MM.1S (cell line): ENCODE data around the gene EMP1.
"Not testable (repeated sequence)": the region's sequence is repeated elsewhere in the genome, so short reads cannot be mapped to it uniquely, and the experiment has no call there.

ENCODE experiments used
- EZH2 ChIP-seq: fragments of 300-600 bp; sonication (generic); optimal IDR thresholded peaks from 2 replicates; pipeline ENCODE3; 2017; ENCODE audit warnings: low read depth, mild to moderate bottlenecking, antibody characterized with exemption, low read length, mixed read lengths
- TF ChIP-seq, protein P1 (sequence below): fragments of 300-600 bp; sonication (generic); IDR thresholded peaks from 2 replicates; pipeline ENCODE4 v1.5.1; 2016; ENCODE audit warnings: antibody characterized with exemption, low read length, mixed read lengths

DNA sequence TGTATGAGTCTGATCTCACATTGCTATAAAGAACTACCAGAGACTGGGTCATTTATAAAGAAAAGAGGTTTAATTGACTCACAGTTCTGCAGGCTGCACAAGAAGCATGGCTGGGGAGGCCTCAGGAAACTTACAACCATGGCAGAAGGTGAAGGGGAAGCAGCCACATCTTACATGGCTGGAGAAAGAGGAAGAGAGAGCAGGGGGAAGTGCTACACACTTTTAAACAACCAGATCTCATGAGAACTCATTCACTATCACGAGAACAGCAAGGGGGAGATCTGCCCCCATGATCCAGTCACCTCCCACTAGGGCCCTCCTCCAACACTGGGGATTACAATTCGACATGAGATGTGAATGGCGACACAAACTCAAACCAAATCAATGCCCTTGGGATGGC lies 71.3 kb downstream of the EMP1 start:
- TF ChIP-seq, protein P1, sequence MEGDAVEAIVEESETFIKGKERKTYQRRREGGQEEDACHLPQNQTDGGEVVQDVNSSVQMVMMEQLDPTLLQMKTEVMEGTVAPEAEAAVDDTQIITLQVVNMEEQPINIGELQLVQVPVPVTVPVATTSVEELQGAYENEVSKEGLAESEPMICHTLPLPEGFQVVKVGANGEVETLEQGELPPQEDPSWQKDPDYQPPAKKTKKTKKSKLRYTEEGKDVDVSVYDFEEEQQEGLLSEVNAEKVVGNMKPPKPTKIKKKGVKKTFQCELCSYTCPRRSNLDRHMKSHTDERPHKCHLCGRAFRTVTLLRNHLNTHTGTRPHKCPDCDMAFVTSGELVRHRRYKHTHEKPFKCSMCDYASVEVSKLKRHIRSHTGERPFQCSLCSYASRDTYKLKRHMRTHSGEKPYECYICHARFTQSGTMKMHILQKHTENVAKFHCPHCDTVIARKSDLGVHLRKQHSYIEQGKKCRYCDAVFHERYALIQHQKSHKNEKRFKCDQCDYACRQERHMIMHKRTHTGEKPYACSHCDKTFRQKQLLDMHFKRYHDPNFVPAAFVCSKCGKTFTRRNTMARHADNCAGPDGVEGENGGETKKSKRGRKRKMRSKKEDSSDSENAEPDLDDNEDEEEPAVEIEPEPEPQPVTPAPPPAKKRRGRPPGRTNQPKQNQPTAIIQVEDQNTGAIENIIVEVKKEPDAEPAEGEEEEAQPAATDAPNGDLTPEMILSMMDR: not testable (repeated sequence)
- TF ChIP-seq EZH2: not testable (repeated sequence)
